NCI-H1930 (cell line): ENCODE data around the gene TMEFF2.

Experiments used
- DNase-seq, 2 experiments: peaks; one replicate each; lab custom pipeline; 2025; lab: John Stamatoyannopoulos, UW

Gene TMEFF2

DNA sequence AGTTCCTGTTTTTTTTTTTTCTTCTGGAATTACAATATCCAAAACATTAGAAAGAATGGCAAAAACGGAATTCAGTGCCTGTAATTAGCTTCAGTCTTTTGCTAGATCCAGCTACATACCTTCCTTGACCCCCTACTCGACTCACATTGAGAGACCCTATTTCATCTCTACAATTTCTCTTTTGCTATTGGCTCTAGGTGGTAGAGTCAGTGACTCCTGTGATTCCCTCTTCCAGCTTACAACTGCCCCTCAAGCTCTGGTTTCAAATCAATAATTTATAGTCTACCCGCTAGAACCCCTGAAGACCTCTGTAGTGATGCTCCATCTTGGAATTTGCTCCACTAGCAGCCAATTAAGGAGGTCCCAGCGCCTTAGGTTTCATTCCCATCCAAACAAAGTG is 125.8 kb downstream of the TMEFF2 start:
- no peak for DNase-seq

DNA sequence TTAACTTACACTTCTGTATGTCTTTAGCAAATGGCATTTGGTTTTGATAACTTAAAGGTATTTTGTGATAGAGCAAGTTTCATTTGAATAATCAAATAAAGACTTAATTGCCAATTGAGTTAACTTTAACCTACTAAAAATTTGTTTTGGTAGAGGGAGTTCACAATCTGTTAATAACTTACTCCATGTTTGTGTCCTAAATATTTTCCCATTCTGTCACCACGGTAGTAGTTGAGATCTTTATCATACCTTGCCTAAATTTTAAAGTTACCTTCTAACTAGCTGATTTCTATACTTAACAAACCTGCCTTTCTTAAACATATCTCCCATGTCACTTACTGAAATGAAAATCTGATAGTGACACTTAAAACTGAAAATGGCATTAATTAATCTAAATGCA is 127.1 kb downstream of the TMEFF2 start:
- no peak for DNase-seq

DNA sequence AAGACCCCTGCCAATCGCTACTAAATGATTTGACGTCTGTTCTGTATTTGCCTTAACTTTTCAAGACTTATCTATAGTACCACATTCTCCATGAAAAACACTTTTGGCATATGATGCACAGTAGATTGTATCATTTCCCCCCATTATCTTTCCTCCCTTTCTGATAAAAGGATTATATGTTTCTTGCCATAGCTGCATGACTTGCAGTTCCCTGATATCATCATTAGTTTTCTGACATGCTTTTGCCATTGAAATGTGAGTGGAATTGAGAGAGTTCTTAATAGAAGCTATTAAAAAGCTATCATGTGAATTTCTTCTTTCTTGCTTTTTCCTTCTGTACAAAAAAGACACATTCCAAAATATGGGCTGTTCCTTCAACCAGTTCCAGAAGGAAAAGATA is 130.3 kb downstream of the TMEFF2 start:
- DNase-seq, result no peak

DNA sequence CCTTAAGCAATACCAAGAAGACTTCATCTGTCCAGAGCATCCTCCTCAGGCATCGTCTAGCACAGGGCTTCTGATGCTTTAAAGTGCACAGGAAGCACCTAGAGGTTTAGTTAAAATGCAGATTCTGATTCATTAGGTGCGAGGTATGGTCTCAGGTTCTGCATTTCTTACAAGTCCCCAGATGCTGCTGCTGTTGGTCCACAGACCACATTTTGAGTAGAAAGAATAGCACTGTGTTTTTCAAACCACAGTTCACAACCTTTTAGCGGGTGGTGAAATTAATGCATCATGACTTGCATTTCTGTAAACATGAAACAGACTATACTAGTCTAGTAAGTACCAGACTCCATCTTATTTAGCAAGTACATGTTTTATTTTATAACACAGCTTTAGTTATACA is 134.6 kb downstream of the TMEFF2 start:
- DNase-seq, result no peak

DNA sequence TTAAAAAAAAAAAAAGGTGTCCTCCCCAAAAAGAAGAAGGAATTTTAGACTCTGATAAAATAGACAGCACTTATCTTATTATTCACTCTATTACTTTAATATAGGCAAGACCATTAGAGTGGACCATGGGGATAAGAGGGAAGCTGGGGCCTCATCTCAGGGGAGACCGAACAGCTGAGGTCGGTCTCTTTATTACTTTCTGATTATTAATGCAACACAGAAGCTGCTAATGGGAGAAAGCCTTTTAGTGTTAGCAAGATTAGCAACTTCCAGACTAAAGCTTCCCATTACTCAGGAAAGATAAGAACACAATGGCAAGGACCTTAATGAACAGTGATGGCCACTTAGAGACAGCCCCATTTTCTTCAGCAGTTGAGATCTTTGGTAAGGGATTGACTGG is 135.5 kb downstream of the TMEFF2 start:
- DNase-seq, result no peak

DNA sequence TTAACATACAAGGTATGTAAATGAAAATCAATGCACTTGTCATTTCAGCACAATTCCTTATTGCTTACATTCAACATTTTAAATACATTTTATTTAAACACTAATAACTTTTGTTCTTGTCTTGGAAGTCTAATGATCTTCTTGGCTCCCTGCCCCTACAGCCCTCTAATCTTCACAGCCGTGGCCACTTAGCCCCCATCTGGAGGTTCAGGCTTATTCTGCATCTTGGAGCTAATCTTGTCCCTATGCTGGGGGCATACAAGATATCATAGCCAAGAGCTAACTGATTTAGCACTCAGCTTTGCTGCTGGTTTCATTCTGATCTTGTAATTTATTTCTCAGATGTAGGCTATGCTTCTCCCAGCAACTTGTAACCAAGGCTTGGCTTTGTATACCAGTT is 140.8 kb downstream of the TMEFF2 start:
- no peak for DNase-seq

DNA sequence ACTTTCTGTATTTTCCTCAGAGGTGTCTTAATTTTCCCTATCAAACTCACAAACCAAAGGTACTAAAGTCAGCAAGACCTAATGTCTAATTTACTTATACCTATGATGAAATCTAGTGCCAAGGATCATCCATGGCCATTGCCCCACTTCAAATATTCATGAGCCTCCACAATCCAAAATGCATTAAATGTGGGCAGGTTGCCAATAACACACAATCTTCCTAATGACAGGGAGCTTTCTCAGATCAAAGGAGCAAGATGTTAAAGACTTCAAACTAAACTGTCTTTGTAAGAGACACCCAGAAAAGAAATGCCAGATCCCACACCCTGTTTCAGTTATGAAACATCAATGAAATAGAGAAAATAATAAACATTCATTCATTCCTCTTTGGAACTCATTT is 143.2 kb downstream of the TMEFF2 start:
- no peak for DNase-seq

DNA sequence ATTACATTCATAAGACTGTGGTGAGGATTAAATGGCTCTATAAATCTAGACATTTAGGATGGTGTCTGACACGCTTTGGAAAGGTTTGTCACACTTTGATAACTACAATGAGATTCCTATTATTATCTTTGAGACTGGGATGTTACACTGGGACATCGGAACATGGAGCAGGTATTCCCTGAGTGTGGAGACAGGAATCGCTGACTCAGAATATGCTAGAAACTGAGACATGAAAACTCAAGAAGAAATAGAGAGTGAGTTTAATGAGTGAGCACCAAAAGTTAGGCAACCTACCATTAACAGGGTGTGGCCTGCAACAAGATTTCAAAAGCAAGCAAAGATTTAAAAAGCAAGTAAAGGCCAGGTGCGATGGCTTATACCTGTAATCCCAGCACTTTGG is 145.4 kb downstream of the TMEFF2 start:
- DNase-seq, result no peak

DNA sequence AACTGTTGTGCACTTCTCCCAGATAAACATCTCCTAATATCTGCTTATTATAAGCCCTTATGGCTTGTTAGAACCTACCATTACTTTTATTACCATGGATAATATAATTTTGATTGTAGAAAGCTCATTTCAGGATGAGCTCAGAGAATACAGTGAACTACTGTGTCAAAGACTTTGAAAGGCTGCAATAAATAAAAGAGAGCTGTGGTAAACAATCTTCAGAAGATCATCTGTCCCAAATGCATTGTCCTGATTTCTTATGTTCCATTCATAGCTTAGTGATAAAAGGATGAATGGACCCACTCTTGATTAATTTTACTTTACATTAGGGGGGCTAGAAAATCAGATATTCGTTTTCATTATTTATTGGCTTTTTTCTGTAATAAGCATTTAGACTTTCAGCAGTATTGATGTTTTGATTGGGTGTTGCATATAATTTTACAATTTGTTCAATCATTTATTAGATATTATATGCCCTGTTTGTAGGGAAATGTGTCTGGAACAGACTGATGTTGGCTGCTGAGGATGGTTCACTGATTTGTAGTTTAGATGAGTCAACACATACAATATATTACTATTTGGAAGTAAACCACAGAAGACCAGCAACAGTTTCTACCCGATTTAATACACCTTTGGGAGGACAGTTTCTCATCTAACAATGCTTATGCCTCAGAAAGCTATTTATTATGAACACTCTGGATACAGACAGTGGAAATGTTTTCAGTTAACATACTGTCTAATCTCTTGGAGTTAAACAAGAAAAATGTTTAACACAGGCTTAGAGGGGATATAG is 147.2 kb downstream of the TMEFF2 start:
- no peak for DNase-seq

DNA sequence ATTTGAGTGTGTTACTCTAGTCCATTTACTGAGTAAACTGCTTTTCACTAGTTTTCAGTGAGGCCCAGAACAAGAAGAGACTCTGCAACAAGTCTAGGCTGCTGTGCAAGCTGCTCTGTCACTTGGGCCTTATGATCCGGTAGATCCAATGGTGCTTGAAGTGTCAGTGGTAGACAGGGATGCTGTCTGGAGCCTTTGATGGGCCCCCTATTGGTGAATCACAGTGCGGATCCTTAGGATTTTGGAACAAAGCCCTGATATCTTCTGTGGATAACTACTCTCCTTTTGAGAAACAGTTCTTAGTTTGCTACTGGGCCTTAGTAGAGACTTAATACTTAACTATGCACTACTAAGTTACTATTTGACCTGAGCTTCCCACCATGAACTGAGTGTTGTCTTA is 150.2 kb downstream of the TMEFF2 start:
- DNase-seq, result no peak

DNA sequence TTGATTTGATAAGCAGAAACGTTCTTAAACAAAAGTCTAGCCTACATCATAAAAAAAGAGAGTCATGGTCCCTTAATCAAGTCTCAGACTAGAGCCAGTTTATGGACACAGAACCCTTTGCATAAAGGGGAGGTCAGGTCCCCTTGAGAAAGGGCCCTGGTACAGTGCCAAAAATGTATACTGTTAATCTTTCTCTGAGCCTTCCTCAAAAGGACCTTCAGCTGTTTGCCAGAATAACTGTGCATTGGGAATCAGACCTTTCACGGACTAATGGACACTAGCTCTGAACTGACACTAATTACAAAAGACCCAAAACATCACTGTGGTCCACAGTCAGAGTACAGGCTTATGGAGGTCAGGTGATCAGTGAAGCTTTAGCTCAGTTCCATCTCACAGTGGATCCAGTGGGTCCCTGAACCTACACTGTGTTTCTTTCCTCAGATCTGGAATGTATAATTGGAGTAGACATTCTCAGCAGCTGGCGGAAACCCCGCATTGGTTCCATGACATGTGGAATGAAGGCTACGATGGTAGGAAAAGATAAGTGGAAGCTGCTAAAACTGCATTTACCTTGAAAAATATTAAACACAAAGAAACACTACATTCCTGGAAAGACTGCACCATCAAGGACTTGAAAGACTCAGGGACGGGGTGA is 151.4 kb downstream of the TMEFF2 start:
- no peak for DNase-seq

DNA sequence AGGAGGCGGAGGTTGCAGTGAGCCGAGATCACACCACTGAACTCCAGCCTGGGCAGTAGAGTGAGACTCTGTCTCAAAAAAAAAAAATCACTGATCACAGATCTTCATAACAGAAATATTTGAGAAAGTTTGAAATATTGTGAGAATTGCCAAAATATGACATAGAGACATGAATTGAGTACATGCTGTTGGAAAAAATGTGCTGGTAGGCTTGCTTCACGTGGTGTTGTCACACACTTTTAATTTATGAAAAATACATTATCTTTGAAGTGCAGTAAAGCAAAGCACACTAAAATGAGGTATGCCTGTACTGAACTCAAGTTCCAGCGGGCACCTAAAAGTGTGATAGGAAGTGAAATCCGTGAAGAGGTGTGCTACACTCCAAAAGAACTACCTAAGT is 152.6 kb downstream of the TMEFF2 start:
- DNase-seq, result no peak

DNA sequence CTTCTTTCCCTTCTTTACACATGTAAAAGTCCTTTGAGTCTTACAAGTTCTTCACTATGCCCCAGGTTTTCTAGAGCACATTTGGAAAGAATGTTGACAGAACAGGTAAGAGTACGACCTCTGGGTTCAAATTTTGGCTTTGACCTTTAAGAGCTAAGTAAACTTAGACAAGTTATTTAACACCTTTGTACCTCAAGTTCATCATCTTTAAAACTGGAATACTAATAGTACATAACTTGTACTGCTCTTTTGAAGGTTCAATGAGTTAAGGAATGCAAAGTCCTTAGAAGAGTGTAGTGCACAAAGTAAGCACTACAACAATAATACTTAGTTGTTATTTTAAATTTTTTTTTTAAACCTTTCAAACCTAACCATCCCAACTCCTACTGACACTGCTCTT is 156.6 kb downstream of the TMEFF2 start:
- DNase-seq, result no peak

DNA sequence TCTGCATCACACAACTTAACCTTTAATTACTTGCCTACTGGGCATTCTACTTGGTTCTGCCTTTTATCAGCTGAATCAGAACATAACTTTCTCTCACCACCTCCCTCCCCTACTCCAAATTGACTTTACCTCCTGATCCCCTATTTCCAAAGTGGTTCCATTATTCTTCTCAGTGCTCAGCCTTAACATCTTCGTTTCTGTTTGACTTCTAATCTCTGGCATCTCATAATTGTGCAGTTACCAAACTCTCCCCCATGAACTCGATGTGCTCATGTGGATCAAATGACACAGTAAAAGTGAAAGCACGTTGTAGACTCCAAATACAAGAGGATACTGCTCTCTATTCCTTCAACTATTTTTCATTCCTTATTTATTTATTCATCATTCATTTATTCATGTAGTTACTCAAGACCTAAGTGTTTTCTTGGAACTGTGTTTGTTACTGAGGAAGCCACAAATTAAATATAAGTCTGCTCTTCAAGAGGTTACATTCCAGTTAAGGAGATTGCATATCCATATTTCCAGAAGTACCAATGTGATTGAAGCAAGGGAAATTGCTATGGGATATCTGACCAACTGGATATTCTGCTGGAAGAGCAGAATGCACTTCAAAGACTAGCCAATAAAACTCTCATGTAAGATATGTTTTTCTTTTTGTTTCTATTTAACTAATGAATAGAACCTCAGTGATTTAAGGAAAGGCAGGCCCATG is 158.8 kb downstream of the TMEFF2 start:
- no peak for DNase-seq

DNA sequence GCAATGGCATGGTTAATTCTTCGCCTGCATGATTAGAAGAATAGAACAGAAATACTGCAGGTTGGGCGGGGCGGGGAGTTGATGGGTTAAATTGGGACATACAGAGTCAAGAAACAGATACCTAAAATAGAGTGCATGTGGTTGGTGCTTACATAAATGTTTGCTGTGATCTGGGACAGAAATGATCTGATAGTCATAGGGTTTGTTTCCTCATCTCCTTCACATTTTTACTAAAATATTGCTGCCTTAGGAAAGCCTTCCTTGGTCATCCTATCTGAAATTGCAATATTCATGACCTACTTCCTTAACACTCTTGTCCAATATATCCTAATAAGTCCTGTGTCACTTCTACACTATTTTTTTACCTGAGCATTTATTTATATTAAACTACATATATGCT is 163.9 kb downstream of the TMEFF2 start:
- no peak for DNase-seq

DNA sequence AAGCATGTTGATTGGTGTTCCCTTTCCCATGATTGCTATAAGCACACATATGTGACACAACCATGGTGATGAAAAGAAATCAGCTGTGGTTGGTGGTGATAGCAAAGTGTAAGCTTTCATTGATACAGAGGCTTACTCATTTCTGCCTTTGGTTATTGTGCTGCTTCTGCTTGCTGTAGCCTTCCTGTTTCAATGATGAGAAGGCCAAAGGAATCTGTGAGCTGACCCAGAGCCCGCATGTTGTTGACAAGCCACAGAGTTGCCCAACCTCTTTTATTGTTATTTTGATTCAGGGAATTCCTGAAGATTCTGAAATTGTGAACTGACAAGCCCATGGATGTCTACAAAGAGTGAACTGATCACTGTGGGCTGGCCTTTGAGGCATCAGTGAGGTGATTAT is 164.4 kb downstream of the TMEFF2 start:
- no peak for DNase-seq

DNA sequence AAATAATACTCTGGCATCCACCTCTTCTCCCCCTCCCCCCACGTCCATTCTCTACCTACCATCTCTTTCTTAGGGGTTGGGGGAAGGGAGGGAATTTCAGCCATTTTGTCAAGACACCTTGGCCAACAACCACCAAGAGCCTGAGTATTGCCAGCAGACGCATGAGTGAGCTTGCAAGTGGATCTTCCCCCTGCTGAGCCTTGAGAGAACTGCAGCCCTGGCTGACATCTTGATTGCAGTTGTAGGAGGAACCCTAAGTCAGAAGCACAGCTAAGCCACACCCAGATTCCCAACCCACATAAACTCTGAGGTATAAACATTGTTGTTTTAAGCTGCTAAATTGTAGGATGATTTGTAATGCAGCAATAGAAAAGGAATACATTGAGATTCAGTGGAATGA is 165.6 kb downstream of the TMEFF2 start:
- DNase-seq, result no peak

DNA sequence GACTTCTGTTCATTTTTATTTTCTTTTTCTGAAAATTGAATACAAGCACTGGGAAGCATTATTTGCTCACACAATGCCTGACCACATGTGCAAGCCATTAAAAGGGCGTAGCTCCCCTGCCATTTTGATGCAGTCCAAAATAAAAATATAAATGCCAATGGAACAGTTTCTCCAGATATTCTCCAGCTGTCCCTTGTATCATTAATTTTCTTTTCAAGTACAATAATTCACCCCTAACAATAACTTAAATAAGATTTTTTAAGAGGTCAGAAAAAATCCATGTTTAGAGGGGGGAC is 168.0 kb downstream of the TMEFF2 start:
- no peak for DNase-seq

DNA sequence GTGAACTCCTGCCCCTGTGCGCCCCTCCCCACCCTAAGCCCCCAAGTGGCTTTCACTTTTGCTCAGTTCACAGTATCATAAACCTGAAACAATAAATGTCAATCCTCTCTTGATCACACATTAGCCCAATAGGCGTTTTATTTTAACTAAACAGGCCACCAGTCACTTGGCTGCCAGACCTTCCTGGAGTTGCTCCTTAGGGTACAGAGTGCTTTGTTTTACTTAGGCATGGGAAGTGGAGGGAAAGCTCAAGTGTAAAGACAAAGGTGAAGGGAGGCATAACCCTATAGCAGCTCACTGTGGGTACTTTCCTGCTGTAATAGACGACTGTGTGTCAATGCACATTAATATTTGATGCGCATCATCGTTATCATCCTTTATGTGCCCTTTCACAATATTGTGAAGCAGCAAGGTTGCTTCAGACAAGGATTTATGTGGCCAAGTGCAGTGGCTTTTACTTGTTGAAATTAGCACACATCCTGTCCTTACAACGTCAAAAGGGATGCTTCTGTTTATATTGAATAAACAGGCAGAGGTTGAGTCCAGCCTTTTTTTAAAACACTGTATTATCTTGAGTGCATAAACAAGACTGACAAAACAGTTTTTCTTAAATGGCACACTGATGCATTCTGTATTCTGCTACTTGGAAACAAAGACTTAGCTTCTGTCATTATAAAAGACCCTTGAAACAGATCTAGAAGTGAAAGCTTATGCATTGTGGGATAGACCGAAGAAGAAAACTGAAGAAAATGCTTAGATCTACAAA is 168.5 kb downstream of the TMEFF2 start:
- peak in 1 of 2 experiments; percentile 3 for DNase-seq

DNA sequence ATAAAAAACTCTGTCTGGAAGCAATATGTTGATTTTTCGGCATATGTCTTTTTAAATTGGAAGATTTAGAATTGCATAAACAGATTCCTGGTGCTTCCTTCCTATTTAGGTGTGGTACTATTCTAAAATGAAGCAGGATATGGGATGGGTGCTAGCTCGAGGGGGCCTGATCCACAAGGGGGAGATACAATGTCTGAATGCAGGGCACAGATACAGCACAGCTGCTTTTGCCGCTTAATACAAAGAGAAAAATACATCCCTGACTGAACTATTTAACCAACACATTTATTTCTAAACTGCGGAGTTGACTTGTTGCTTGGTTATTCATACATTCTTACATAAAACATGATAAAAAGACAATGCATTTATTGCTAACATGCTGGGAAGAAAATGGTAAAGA is 169.1 kb downstream of the TMEFF2 start:
- DNase-seq, result no peak

DNA sequence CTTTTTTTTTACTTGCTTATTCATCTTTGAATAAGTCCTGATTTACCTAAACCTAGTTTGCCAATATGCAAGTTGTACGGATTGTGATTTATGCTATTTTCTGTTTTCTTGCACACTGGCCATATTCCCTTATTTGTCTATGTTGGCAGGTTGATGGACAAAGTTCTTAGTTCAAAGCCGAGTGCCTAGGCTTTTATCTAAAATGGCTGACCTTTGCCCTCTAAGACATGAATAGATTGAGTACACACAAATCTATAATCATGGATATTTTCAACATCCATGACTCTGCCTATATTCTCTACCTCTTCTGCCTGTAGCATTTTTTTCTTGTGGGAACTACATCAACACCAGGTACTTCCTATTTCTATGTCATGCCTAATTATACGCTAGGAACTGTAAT is 171.7 kb downstream of the TMEFF2 start:
- no peak for DNase-seq

DNA sequence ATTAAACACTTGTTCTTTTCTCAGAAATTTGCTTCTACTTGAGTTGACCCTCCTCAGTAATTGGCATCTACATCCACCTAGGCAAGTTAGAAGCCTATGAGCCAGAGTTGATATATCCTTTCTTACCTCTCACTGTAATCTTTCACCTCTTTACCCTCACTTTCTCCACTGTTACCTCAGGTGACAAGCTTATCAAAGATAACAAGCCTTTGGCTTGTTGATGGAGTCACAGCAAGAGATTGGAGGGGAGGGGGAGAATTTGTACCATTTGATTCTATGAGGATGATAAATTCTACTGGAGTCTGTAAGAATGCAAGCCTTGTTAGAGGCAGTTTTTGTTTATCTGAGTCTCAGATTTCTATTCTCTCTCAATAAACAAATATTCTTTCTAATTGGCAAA is 176.9 kb downstream of the TMEFF2 start:
- DNase-seq, result no peak

DNA sequence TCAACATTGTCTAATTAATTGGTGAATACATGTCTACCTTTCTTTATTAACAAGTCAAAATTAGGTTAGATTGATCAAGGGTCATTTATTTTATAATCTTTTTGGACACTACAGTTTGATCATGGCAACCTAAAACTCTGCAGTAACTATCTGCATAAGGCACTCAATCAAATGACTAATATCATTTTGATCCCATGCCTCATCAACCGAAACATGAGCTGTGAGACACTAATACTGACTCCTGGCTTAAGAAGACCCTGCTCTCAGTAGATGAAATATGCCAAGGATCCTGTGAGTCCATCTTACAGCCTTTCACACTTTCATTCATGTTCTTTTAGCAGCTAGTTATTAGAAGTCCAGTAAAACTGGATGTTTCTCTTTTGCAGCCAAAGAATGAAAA is 178.5 kb downstream of the TMEFF2 start:
- no peak for DNase-seq
